ENCODE results near the gene LPP. TPM values are rescaled to one million over a fixed set of nuclear protein-coding genes. Genes with fewer than 3 reads are reported as not detected.

Gene LPP
- total RNA-seq, 1 experiment from 2014 or later = 54.0 TPM

GRCh38 chr3:188135271-188135670, 18.7 kb upstream of the LPP start:
- Histone ChIP-seq H4K20me1 (ENCODE audit: insufficient read depth) (no peaks in the 10 kb centered on the region), H3K79me2 (ENCODE audit: insufficient read depth, low read length) (no peaks in the 10 kb centered on the region), H3K9ac (ENCODE audit: low read length) (no peak overlapping the region), H2AFZ (ENCODE audit: low read depth, low read length, poor library complexity, severe bottlenecking) (no peak overlapping the region), H3K27ac (ENCODE audit: low read depth, low read length) (no peak overlapping the region), H3K9me2 (ENCODE audit: insufficient read depth) (no peaks in the 10 kb centered on the region), H3K36me3 (ENCODE audit: control insufficient read depth in 1 of 2, insufficient read depth in 2 of 2, low read length in 2 of 2) (no peaks in the 10 kb centered on the region), H3K4me1 (ENCODE audit: control insufficient read depth in 1 of 2, insufficient read depth in 2 of 2, low read length in 2 of 2) (no peaks in the 10 kb centered on the region), H3K4me3 (replicated peaks in 1 of 2; ENCODE audit: low read depth in 1 of 2, low read length in 2 of 2) (no peak overlapping the region), H3K9me3 (ENCODE audit: control insufficient read depth in 1 of 2, insufficient read depth in 1 of 2, low read depth in 1 of 2, low read length in 2 of 2) (no peaks in the 10 kb centered on the region), H3K27me3 (ENCODE audit: insufficient read depth, low read length) (no peaks in the 10 kb centered on the region), H3K4me2 (ENCODE audit: low read length) (no peak overlapping the region)
- intact Hi-C loops (cut with micrococcal nuclease) = no loop called here
- DNase-seq (ENCODE audit: low read depth, low spot score) (no peak), ATAC-seq (no peak)
- POLR2A ChIA-PET = no interaction called here
- no TSS peak for BruUV-seq (replicated peaks)
- CTCF ChIA-PET = no interaction called here
- RAD21 ChIA-PET (ENCODE audit: low non-redundant PET in 1 of 2, low total read pairs in 2 of 2, uncharacterized antibody in 2 of 2, unreplicated experiment in 2 of 2) = no interaction called here
- TF ChIP-seq CTCF (IDR thresholded peaks at IDR 0.05 in 2 of 3, conservative IDR thresholded peaks at IDR 0.05 in 1 of 3; ENCODE audit: borderline replicate concordance in 1 of 3, insufficient read depth in 1 of 3, low read depth in 2 of 3, low read length in 2 of 3) = no peak
- no peak for TF ChIP-seq FOSL1 (IDR thresholded peaks at IDR 0.05; ENCODE audit: low read depth)
- no peak for TF ChIP-seq TCF7L2 (IDR thresholded peaks at IDR 0.05; ENCODE audit: borderline replicate concordance, extremely low read depth, insufficient read depth, insufficient read length)
- no peak for TF ChIP-seq SP1 (IDR thresholded peaks at IDR 0.05; ENCODE audit: low read depth)
- no peak for TF ChIP-seq SIN3A (IDR thresholded peaks at IDR 0.05; ENCODE audit: low read depth)
- no peak for TF ChIP-seq ZFX (IDR thresholded peaks at IDR 0.05)

- intact Hi-C loops (cut with micrococcal nuclease) = no loop called here
- ChIA-PET POLR2A (no interaction called here), RAD21 (ENCODE audit: low non-redundant PET in 1 of 2, low total read pairs in 2 of 2, uncharacterized antibody in 2 of 2, unreplicated experiment in 2 of 2) (no interaction called here), CTCF (no interaction called here)
- Histone ChIP-seq H3K9ac (ENCODE audit: low read length) (no peak overlapping the region), H3K4me3 (replicated peaks in 1 of 2; ENCODE audit: low read depth in 1 of 2, low read length in 2 of 2) (no peak overlapping the region), H3K36me3 (ENCODE audit: control insufficient read depth in 1 of 2, insufficient read depth in 2 of 2, low read length in 2 of 2) (no peaks in the 10 kb centered on the region), H3K4me2 (ENCODE audit: low read length) (no peak overlapping the region), H3K27ac (ENCODE audit: low read depth, low read length) (no peak overlapping the region), H3K9me2 (ENCODE audit: insufficient read depth) (no peaks in the 10 kb centered on the region), H3K27me3 (ENCODE audit: insufficient read depth, low read length) (no peaks in the 10 kb centered on the region), H2AFZ (ENCODE audit: low read depth, low read length, poor library complexity, severe bottlenecking) (no peak overlapping the region), H3K79me2 (ENCODE audit: insufficient read depth, low read length) (no peaks in the 10 kb centered on the region), H4K20me1 (ENCODE audit: insufficient read depth) (no peaks in the 10 kb centered on the region), H3K9me3 (ENCODE audit: control insufficient read depth in 1 of 2, insufficient read depth in 1 of 2, low read depth in 1 of 2, low read length in 2 of 2) (no peaks in the 10 kb centered on the region), H3K4me1 (ENCODE audit: control insufficient read depth in 1 of 2, insufficient read depth in 2 of 2, low read length in 2 of 2) (no peaks in the 10 kb centered on the region)
- ATAC-seq (no peak), DNase-seq (ENCODE audit: low read depth, low spot score) (no peak)
- no TSS peak for BruUV-seq (replicated peaks)
- no peak for TF ChIP-seq CEBPB (IDR thresholded peaks at IDR 0.05; ENCODE audit: low read depth)
- no peak for TF ChIP-seq ZFX (IDR thresholded peaks at IDR 0.05)
- no peak for TF ChIP-seq SP1 (IDR thresholded peaks at IDR 0.05; ENCODE audit: low read depth)
- TF ChIP-seq FOSL1 (IDR thresholded peaks at IDR 0.05; ENCODE audit: low read depth) = no peak
- TF ChIP-seq TCF7L2 (IDR thresholded peaks at IDR 0.05; ENCODE audit: borderline replicate concordance, extremely low read depth, insufficient read depth, insufficient read length) = no peak
- TF ChIP-seq RAD21 (IDR thresholded peaks at IDR 0.05; ENCODE audit: low read depth) = no peak
Measured at GRCh38 chr3:188137051-188137450, 16.9 kb upstream of the LPP start.
